ENCODE results near the gene MDFI.
"Not testable (repeated sequence)": the region's sequence is repeated elsewhere in the genome, so short reads cannot be mapped to it uniquely, and the experiment has no call there.

Gene MDFI

GRCh38 chr6:41608443-41609151, 29.7 kb upstream of the MDFI start:
- no peak overlapping the region for H3K4me3 ChIP-seq (ENCODE audit: control insufficient read depth, low read depth, low read length)
- no peak for TF ChIP-seq CTCF (IDR thresholded peaks at IDR 0.05; ENCODE audit: control insufficient read depth, insufficient read depth, low read depth, low read length, missing control alignments)
- no peak for DNase-seq (ENCODE audit: low read depth)

GRCh38 chr6:41614715-41615114, 23.6 kb upstream of the MDFI start:
- DNase-seq (ENCODE audit: low read depth): no peak
- TF ChIP-seq CTCF (IDR thresholded peaks at IDR 0.05; ENCODE audit: control insufficient read depth, insufficient read depth, low read depth, low read length, missing control alignments): no peak
- no peak overlapping the region for H3K4me3 ChIP-seq (ENCODE audit: control insufficient read depth, low read depth, low read length)

- DNase-seq (ENCODE audit: low read depth): no peak
- TF ChIP-seq CTCF (IDR thresholded peaks at IDR 0.05; ENCODE audit: control insufficient read depth, insufficient read depth, low read depth, low read length, missing control alignments): no peak
- H3K4me3 ChIP-seq (ENCODE audit: control insufficient read depth, low read depth, low read length): no peak overlapping the region
Measured at GRCh38 chr6:41615311-41615710, 23.0 kb upstream of the MDFI start.

- no peak for TF ChIP-seq CTCF (IDR thresholded peaks at IDR 0.05; ENCODE audit: control insufficient read depth, insufficient read depth, low read depth, low read length, missing control alignments)
- H3K4me3 ChIP-seq (ENCODE audit: control insufficient read depth, low read depth, low read length): no peak overlapping the region
- no peak for DNase-seq (ENCODE audit: low read depth)
Measured at GRCh38 chr6:41618598-41618997, 19.7 kb upstream of the MDFI start.

GRCh38 chr6:41619193-41619592, 19.1 kb upstream of the MDFI start:
- H3K4me3 ChIP-seq (ENCODE audit: control insufficient read depth, low read depth, low read length); DNase-seq (ENCODE audit: low read depth): not testable (repeated sequence)

GRCh38 chr6:41621367-41621766, 16.9 kb upstream of the MDFI start:
- no peak for TF ChIP-seq CTCF (IDR thresholded peaks at IDR 0.05; ENCODE audit: control insufficient read depth, insufficient read depth, low read depth, low read length, missing control alignments)
- no peak for DNase-seq (ENCODE audit: low read depth)
- no peak overlapping the region for H3K4me3 ChIP-seq (ENCODE audit: control insufficient read depth, low read depth, low read length)

- TF ChIP-seq CTCF (IDR thresholded peaks at IDR 0.05; ENCODE audit: control insufficient read depth, insufficient read depth, low read depth, low read length, missing control alignments): no peak
- no peak overlapping the region for H3K4me3 ChIP-seq (ENCODE audit: control insufficient read depth, low read depth, low read length)
- DNase-seq (ENCODE audit: low read depth): no peak
Measured at GRCh38 chr6:41621802-41622201, 16.5 kb upstream of the MDFI start.

Measured in AG09309 (cell line).